CD4-positive, alpha-beta T cell treated with Interleukin-17A for 4 hours (primary cell): Measurements from ENCODE around the gene TLN1.
A peak's percentile ranks its signal among the peaks of the same experiment; 100 is the strongest.

ENCODE experiments used
- DNase-seq: peaks from one replicate; pipeline ENCODE4 v3.0.0-alpha.2; 2020; ENCODE audit warnings: mixed read lengths

Gene TLN1

GRCh38 chr9:35681341-35682002 is 50.5 kb downstream of the TLN1 start:
- no peak for DNase-seq

- DNase-seq, result no peak
Observed at GRCh38 chr9:35680331-35681105, 51.5 kb downstream of the TLN1 start.

- DNase-seq, result no peak
Observed at GRCh38 chr9:35679766-35680330, 52.1 kb downstream of the TLN1 start.

- no peak for DNase-seq
Observed at GRCh38 chr9:35679091-35679490, 52.9 kb downstream of the TLN1 start.

- peak; percentile 45 for DNase-seq
Observed at GRCh38 chr9:35675732-35676392, 56.1 kb downstream of the TLN1 start.

- no peak for DNase-seq
Observed at GRCh38 chr9:35675204-35675603, 56.8 kb downstream of the TLN1 start.

- no peak for DNase-seq
Observed at GRCh38 chr9:35674025-35674361, 58.0 kb downstream of the TLN1 start.

- DNase-seq, result no peak
Observed at GRCh38 chr9:35673132-35674024, 58.6 kb downstream of the TLN1 start, which contains the start of gene CA9. TSS of gene CA9 (plus strand) at chr9:35673928. CDS start at chr9:35673960, 32 bp downstream.

GRCh38 chr9:35669331-35670145 is 62.5 kb downstream of the TLN1 start:
- no peak for DNase-seq

GRCh38 chr9:35667939-35668338 is 64.1 kb downstream of the TLN1 start:
- no peak for DNase-seq

GRCh38 chr9:35666549-35666948 is 65.4 kb downstream of the TLN1 start:
- no peak for DNase-seq

- no peak for DNase-seq
Observed at GRCh38 chr9:35666045-35666444, 66.0 kb downstream of the TLN1 start.

GRCh38 chr9:35665471-35665818 is 66.5 kb downstream of the TLN1 start:
- DNase-seq, result no peak

GRCh38 chr9:35664531-35665470 is 67.2 kb downstream of the TLN1 start, which contains the start of gene ARHGEF39:
TSS of gene ARHGEF39 (minus strand) at chr9:35665195. CDS start at chr9:35665169, 26 bp downstream.
- DNase-seq, result peak; percentile 71

- DNase-seq, result no peak
Observed at GRCh38 chr9:35662437-35662836, 69.6 kb downstream of the TLN1 start.

GRCh38 chr9:35661756-35662350 is 70.1 kb downstream of the TLN1 start:
- DNase-seq, result peak; percentile 69

GRCh38 chr9:35660966-35661415 is 71.0 kb downstream of the TLN1 start:
- no peak for DNase-seq

- DNase-seq, result no peak
Observed at GRCh38 chr9:35659340-35659739, 72.7 kb downstream of the TLN1 start.

- no peak for DNase-seq
Observed at GRCh38 chr9:35658968-35659220, 73.1 kb downstream of the TLN1 start.
